Activated CD4-positive, alpha-beta T cell treated with anti-CD3 and anti-CD28 coated beads for 24 hours (primary cell): ENCODE data around the gene ANKLE2.
A peak's percentile ranks its signal among the peaks of the same experiment; 100 is the strongest.
"Not testable (repeated sequence)": the region's sequence is repeated elsewhere in the genome, so short reads cannot be mapped to it uniquely, and the experiment has no call there.

Experiments
- DNase-seq, 2 donors: peaks; one replicate each; pipeline ENCODE4 v3.0.0-alpha.2; 2020; ENCODE audit warnings: low read depth in 2 of 2

The ANKLE2 gene

DNA sequence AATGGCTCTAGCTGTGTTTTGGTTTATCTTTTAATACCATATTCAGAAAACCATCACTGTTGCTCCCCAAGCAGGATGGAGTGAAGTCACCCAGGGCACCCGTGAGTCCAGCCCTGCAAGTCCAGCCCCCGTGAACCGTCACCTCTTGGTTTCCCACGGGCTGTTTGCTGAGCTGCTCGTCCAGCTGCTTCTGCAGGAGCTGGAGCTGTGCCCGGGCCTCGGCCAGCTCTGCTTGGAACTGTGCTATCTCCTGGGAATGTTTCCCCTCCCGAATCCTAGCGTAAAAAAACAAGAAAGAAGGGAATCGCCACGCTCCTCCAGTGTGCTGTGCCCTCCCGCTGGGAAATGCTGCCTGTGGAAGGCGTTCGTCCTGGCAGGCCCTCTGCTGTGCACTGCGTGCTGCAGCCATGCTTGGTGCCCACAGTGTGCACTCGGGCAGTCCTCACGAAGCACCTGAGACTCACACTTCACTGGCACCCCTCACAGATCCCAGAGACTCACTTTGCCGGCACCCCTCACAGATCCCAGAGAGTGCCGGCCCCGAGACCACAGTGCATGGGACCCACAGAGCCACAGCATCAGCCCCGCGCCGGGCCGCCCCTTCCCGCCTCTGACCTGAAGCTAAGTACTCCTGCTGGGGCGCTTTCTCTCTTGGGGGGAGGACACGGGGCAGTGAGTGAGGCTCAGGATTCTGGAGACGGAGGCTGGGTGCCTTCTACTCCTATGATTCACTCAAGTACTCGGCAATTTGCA, 15.4 kb upstream of the ANKLE2 start:
- DNase-seq: no peak

DNA sequence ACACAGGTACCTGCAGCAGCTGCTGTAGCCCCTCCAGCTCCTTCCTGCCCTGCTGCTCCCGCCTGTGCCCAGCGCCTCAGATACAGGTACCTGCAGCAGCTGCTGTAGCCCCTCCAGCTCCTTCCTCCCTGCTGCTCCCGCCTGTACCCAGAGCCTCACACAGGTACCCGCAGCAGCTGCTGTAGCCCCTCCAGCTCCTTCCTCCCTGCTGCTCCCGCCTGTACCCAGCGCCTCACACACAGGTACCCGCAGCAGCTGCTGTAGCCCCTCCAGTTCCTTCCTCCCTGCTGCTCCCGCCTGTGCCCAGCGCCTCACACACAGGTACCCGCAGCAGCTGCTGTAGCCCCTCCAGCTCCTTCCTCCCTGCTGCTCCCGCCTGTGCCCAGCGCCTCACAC, 14.6 kb upstream of the ANKLE2 start:
- not testable (repeated sequence) for DNase-seq

DNA sequence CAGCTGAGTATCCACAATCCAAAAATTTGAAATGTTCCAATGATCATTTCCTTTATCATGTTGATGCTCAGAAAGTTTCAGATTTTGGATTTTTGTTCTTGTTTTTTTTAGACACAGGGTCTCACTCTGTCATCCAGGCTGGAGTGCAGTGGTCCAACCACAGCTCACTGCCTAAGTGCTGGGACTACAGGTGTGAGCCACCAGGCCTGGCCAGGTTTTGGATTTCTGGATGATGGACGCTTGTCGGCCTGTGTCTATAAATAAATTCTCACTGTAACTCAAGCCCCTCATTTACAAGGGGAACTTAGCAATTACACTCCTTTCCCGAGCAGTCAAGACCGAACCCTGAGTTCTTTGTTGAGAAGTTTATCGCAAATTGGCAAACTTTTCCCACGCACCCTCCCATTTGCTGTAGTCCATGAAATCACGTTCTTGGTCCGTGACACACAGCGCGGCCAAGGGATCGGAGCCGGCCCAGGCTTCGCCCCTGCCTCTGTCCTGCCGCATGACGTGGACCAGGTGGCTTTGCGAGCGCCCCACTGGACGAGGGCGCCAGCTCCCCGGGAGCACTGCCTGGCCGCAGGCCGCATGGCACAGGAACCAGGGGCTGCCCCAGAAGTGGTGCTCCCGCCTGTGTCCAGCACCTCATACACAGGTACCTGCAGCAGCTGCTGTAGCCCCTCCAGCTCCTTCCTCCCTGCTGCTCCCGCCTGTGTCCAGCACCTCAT, 14.0 kb upstream of the ANKLE2 start:
- DNase-seq: no peak

DNA sequence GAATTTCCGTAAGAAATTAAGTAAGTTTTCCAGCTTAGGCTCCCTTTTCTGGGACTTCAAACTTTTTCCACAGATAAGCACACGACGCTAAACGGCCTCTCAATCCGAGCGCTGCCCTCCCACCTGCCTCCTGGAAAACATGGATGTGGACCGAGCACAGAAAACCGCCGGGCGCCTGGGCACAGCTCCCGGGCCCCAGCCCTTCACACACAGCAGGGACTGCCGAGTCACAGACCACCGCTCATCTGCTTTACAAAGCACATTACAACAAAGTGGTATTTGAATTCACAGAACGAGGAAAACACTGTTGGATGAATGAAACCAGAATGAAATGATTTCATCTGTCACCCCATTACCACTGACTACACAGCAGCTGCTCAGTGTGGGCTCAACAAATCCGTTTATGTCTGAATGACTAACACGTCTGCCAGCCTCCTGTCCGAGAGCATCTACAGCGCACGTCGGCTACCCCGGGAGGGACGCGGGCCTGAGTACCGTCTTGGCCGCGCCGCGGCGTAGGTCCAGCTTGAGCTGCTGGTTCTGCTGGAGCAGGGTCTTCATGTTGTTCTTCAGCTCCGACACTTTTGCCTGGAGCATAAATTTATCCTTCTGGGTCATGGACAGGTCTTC, 13.1 kb upstream of the ANKLE2 start:
- no peak for DNase-seq

DNA sequence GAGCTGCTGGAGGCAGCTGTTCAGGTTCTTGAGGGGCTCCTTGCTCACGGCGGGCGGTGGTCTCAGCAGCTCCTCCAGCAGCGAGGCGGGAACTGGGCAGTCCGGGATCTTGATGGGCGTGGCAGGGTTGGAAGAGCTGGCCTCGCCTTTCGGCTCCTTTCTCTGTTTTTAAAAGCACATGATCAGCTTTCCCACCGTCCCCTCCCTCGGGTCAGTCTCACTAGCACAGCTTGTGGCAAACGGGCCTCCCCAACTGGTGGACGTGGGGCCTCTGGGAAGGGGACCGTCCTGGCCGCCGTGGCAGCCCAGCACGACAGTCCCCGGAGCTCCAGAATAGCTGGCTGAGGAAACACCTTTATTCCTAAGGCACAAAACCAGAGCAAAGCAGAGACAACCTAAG, 12.5 kb upstream of the ANKLE2 start:
- no peak for DNase-seq

DNA sequence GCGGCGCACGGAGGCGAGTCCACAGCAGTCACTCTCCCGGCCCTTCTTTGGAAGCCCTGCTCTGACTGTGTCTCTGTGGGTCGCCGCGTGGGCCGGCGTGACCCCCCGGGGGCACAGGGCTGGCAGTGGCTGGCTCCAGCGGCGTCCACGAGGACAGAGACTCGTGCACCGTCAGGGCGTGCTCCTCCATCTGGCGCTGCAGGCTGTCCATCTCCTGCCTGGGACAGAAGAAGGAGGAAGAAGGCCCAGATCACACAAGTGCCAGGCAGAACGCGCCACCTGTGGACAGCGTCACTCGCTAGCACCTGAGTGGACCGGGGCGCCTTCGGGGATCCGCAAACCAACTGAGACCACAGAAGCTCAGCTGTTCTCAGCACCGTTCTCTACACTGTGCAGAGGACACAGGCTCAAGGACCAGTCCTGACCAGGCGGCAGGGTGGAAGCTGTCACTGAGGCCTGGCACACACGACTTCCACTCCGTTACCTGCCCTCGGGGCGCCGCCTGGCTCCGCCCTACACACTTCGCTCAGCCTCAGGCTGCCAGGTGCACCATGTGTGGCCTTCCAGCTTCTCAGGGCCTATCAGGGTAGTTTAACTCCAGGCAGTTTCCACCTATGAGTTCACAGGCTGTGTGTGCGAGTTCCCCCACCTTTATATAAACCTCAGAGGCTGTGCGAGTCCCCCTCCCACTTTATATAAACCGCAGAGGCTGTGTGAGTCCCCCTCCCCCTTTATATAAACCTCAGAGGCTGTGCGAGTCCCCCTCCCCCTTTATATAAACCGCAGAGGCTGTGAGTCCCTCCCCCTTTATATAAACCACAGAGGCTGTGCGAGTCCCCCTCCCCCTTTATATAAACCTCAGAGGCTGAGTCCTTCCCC, 11.7 kb upstream of the ANKLE2 start:
- no peak for DNase-seq

DNA sequence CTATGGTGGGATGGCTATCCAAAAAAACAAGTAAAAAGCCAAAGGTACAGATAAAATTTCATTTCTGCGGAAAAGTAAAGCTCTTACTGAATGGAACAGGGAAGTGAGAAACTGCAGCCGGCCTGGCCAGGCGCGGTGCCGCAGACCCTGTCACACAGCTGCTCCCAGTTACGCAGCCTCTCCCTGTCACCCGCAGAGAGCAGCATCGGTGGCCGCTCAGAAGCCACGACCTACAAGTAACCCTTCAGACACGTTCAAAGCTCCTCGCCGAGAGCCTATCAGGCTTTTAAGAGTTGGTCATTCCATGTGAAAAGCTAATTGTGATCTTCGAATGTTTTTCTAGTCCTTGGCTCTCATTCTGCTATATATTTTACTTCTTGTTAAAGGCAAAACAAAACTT, 11.0 kb upstream of the ANKLE2 start:
- DNase-seq: no peak

DNA sequence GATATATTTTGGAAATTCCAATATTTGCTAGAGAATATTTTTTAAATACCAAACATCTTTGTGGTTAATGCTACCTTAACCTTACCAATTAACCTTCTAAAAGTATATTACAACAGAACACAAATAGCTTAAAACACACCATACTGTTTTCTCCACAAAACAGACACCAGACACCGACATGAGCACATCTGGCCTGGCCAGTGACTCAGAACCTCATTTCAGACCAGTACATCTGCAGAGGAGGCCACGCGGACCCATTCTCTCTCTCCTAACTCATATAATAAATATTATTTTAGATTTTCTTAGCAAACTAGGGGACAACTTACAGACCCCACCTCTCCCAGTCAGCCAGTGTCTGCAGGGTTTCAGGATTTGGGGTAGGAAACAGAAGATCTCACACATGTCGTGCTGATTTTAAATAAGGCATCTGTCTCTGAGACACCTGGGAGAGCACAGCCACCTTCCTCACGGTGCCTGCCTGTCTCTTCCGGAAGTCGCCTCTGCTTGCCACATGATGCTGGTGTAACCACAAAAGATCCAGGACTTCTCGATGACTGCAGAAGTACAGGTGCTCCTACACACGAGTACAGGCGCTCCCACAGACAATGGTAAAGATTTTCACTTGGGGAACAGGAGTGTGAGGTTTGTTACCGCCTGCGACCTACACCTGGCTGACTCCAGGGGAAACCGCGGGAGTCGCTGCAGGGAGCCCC, 9.7 kb upstream of the ANKLE2 start:
- DNase-seq: no peak

DNA sequence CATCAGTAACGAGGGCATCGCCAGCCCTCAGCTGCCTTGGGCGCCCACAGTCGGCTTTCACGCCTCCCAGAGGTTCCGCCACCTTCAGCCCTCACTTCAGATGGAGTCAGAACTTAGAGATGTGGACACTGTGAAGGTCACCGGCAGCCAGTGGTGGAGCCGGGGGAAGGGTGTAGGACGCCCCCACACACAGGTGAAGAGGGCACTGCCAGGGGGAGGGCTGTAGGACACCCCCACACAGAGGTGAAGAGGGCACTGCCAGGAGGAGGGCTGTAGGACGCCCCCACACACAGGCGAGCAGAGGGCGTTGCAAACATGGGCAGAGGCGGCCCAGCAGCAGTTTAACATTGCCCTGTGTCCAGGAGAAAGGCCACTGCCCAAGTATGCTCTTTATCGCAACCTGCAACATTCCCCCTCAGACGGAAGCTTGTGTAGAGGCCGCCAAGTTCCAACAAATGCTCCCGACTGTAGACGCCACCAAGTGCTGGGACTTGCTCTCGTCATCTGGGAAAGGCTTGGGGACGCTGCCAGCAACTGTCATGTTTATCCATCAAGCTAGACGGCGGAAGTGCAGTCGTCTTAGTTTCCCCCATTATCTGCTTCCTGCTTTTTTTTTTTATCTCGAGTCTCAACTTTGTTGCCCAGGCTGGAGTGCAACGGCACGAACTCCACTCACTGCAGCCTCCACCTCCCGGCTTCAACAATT, 4.9 kb upstream of the ANKLE2 start:
- no peak for DNase-seq

DNA sequence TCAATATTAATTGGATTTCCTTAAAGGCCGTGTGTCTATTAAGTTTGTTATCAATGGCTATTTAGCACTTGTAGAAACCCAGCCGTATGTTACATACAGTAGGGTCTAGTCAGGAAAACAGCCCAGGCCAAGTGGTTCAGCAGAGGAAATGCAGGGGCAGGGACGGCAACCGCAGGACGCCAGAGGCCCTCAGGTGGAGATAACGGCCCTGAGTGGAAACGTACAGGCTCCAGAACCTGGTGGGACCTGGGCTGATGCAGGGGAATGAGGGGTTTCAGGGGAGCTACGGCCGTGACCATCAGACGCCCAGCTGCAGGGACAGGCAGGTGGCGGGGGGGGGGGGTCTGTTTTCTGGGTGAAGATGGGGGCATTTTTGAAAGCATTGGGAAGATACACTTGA, 3.7 kb upstream of the ANKLE2 start:
- no peak for DNase-seq

DNA sequence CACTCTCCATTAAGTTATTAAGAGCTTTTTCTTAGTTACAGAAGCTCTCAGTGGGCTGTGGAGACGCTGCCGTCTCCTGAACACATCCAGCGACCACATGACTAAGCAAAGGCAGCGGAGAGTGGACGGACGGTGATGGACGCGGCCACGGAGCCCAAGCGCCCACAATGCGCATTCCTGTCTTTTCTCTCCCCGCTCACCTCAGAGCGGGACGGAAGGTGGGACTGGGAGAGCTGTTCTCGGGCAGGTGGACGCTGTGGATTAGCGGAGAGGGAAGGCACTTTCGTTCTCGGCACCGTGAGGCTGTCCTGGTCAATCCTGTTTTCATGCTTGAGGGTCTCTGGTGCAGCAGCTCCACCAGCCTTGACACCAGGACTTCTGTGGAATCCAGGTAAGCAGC, 2.6 kb upstream of the ANKLE2 start:
- DNase-seq: no peak

DNA sequence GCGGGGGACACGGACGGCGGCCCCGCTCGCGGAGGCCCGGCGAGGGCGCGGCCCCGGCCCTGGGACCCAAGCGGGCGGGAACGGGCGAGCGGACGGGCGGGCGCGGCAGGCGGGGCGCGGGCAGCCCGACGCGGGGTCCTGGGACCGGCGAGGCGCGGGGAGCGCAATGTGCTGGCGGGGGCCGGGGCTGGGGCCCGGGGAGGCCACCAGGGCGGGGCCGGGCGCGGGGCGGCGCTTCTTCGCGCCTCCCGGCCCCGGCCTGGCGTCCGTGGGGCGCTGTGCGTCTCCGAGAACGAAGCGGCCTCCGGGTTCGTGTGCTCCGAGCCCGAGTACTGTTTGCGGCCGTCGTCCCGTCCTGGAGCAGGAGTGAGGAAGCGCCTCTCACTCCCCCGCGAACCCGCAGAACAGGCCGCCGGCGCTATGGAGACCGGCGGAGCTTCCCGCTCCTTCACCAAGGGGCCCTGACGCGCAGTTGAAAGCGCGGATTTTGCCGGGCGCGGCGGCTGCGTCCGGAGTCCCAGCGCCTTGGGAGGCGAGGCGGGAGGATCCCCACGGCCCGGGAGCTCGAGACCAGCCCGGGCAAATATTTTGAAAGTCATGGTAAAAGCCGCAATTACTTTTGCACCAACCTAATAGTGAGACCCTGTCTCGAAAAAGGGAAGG, 420 bp upstream of the ANKLE2 start:
- DNase-seq: peak; percentile 74 to 77

DNA sequence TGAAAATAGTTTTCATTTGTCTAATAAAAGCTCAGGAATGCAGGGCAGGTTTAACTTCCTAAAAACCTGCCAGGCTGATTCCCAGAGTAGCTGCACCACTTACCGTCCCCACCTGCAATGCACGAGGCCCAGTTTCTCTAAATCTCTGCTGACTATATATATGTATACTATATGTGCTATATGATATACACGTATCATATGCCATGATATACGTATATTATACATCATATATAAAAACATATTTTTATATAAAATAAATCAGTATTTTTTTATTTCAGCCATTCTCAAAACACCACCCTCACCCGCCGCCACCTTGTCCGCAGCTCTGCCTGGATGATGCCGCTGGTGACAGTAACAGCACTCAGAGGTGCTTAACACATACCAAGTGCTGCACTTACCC, 2.3 kb downstream of the ANKLE2 start:
- no peak for DNase-seq

DNA sequence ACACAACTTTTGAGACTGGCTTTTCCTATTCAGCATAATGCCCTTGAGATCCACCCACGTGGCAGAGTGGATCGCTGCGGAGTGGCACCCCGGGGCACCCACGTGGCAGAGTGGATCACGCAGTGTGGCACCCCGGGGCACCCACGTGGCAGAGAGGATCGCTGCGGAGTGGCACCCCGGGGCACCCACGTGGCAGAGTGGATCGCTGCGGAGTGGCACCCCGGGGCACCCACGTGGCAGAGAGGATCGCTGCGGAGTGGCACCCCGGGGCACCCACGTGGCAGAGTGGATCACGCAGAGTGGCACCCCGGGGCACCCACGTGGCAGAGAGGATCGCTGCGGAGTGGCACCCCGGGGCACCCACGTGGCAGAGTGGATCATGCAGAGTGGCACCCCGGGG, 2.8 kb downstream of the ANKLE2 start:
- DNase-seq: not testable (repeated sequence)

DNA sequence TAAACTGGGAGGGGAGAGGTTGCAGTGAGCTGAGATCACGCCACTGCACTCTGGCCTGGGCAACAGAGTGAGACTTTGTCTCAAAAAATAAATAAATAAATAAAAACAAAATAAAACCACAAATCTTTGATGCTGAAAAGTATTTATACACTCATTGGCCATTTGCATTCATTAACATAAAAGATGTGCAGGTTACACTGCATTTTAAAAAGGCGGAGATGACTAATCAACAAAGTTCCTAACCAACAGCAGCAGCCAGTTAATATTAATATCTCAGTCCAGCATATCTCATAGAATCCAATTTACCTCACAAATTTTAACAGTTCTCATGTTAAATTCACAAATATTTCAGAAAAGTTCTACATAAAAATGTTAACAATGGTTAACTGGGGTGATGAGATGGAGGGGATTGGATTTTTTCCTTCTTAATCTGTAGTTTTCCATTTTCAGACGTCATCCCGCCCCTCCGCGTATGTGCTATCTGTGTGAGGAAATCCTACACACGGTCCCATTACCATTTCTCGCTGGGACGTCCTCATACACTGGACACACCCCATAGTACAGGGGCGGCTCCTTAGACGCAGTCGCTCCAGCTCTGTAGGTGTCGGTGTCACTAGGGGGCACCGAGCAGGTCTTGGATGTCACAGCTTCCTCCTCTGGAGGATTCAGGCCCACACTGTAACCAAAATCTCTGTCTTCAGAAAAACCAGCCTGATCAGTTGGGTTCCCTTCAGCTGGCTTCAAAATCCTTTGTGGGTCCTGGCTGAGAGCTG, 7.3 kb downstream of the ANKLE2 start:
- no peak for DNase-seq

DNA sequence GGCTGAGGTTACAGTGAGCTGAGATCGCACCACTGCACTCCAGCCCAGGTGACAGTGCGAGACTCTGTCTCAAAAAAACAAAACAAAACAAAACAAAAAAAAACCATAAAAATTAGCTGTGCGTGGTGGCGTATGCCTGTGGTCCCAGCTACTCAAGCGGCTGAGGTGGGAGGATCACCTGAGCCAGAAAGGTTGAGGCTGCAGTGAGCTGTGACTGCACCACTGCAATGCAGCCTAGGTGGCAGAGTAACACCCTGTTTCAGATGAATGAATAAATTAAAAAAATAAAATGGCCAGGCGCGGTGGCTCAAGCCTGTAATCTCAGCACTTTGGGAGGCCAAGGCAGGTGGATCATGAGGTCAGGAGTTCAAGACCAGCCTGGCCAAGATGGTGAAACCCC, 8.0 kb downstream of the ANKLE2 start:
- not testable (repeated sequence) for DNase-seq

DNA sequence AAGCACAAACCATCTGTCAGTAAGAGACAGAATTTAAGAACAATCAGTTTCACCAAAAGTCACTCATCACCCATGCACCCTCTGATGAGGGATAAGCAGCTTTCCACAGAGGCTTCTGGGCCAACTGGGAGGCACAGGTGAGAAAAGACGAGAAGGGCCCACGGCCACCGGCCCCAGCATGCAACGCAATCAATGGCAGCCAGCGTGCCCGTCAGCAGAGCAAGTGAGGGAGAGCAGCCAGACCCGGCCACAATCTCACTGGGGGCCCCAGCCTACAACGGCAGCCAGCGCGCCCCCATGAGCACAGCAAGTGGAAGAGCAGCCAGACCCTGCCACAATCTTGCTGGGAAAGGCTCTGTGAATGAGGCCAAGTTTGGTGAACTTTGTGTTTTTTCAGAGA, 13.3 kb downstream of the ANKLE2 start:
- DNase-seq: no peak

DNA sequence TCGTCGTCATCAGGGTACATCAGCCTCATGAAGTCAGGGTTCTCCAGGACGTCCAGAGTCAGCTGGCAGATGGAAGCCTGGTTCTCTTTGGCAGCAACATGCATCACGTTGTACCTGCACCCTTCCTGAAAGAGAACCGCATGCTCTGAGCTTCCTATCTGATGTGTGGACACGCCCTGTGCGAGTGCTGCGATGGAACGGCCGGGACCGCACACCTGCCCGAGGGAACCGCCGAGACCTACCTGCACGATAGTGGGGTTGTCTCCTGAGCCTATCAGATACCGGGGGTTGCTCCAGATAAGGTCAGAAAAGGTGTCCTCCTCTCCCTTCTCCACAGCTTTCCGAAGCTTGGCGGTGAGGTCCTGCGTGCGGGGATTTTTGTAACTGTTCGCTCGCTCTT, 13.7 kb downstream of the ANKLE2 start:
- no peak for DNase-seq

DNA sequence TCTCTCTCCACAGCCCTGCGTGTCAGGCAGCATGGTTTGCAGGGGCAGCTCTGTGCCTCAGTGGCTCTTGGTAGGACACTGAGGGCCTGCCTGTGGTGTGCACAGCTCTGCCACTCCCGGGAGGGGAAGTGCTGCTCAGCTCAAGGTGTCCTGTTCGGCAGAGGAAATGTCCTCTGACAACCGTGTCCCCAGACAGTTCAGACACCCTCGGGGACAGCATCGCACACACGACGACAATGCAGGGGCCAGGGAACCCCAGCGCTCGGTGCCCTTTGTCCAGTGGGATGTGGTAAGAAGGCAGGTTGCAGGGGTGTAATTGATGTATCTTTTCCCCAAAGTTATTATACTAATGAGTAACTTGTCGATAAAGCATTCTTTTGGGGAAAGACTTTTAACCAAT, 14.2 kb downstream of the ANKLE2 start:
- DNase-seq: no peak
